Tibial artery (tissue), 4 donors: Measurements from ENCODE around the gene SSTR1.

Experiments
- DNase-seq, 2 donors: peaks; one replicate each; pipeline ENCODE4 v3.0.0-alpha.2; 2019
- H3K27ac ChIP-seq, 2 donors: fragments of 200-600 bp; sonication (generic) in 1 of 2; 1 replicate in 1 of 2; 2 replicates in 1 of 2; pipeline ENCODE4 v1.5.1; 2018 to 2019; ENCODE audit warnings: mild to moderate bottlenecking in 1 of 2
- H3K27me3 ChIP-seq, 2 donors: fragments of 200-600 bp; sonication (generic) in 1 of 2; one replicate each; pipeline versions ENCODE4 v1.5.1 to v1.6.0; 2016 to 2019
- H3K36me3 ChIP-seq, 3 donors: fragments of 200-600 bp; sonication (generic) in 2 of 3; one replicate each; pipeline ENCODE4 v1.5.1; 2016 to 2019; ENCODE audit warnings: mild to moderate bottlenecking in 2 of 3
- H3K4me1 ChIP-seq, 4 donors: fragments of 200-600 bp; sonication (generic) in 2 of 4; 1 replicate in 3 of 4; 2 replicates in 1 of 4; pipeline ENCODE4 v1.5.1; 2016 to 2019
- H3K4me3 ChIP-seq, 2 donors: fragments of 200-600 bp; sonication (generic) in 1 of 2; 1 replicate in 1 of 2; 2 replicates in 1 of 2; pipeline ENCODE4 v1.5.1; 2018 to 2019; ENCODE audit warnings: mild to moderate bottlenecking in 2 of 2
- H3K9me3 ChIP-seq, 3 donors: fragments of 200-600 bp; sonication (generic) in 1 of 3; one replicate each; pipeline ENCODE4 v1.5.1; 2016 to 2019
- intact Hi-C: fragments of 100-400 bp; cut with DNase I; formaldehyde crosslinking; loops from one replicate; pipeline ENCODE4 v1.15.0; 2023; ENCODE audit warnings: low total_unique reads
- TF ChIP-seq, protein P1 (sequence below), 2 experiments: fragments of 200-600 bp in 1 of 2; fragments of 450-650 bp in 1 of 2; IDR thresholded peaks; one replicate each; pipeline ENCODE4 v1.5.1; 2017 to 2019; ENCODE audit warnings: antibody characterized with exemption in 2 of 2, mild to moderate bottlenecking in 1 of 2, moderate library complexity in 1 of 2

Gene SSTR1

DNA sequence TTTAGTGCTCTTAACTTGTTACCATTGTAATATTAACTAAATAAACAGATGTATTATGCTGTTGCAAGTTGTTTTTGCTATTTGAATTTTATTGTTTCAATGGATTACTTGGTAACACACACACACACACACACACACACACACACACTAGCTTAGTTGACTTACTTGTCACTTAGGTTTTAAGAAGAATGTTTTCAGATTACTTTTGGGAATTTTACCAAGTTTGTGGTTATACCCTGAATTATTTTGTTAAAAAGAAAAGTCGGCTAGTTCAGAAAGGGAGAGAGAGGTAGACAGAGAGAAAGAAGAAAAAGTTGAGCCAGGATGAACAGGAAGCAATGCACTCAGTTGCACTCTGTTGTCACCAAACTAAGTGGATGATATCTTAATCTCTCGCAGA lies 5.3 kb downstream of the SSTR1 start:
- Histone ChIP-seq H3K4me1 (peaks cover 0 to 38% (median 33%) of the 10 kb centered on the region in 4 donors), H3K4me3 (no peak overlapping the region), H3K27ac (no peak overlapping the region), H3K36me3 (no peaks in the 10 kb centered on the region), H3K27me3 (peaks cover 0 to 38% of the 10 kb centered on the region in 2 donors), H3K9me3 (no peaks in the 10 kb centered on the region)
- intact Hi-C loops = no loop called here
- TF ChIP-seq, protein P1, sequence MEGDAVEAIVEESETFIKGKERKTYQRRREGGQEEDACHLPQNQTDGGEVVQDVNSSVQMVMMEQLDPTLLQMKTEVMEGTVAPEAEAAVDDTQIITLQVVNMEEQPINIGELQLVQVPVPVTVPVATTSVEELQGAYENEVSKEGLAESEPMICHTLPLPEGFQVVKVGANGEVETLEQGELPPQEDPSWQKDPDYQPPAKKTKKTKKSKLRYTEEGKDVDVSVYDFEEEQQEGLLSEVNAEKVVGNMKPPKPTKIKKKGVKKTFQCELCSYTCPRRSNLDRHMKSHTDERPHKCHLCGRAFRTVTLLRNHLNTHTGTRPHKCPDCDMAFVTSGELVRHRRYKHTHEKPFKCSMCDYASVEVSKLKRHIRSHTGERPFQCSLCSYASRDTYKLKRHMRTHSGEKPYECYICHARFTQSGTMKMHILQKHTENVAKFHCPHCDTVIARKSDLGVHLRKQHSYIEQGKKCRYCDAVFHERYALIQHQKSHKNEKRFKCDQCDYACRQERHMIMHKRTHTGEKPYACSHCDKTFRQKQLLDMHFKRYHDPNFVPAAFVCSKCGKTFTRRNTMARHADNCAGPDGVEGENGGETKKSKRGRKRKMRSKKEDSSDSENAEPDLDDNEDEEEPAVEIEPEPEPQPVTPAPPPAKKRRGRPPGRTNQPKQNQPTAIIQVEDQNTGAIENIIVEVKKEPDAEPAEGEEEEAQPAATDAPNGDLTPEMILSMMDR (IDR thresholded peaks at IDR 0.05) = no peak
- DNase-seq = no peak

GRCh38 chr14:38217553-38217952 lies 9.8 kb downstream of the SSTR1 start:
- TF ChIP-seq, protein P1 (IDR thresholded peaks at IDR 0.05) = no peak
- Histone ChIP-seq H3K27ac (no peak overlapping the region), H3K4me3 (no peak overlapping the region), H3K4me1 (no peaks in the 10 kb centered on the region), H3K36me3 (no peaks in the 10 kb centered on the region), H3K27me3 (no peaks in the 10 kb centered on the region), H3K9me3 (no peaks in the 10 kb centered on the region)
- DNase-seq = no peak
- intact Hi-C loops = no loop called here

- intact Hi-C loops = no loop called here
- Histone ChIP-seq H3K4me3 (no peak overlapping the region), H3K27ac (no peak overlapping the region), H3K27me3 (no peaks in the 10 kb centered on the region), H3K4me1 (no peaks in the 10 kb centered on the region), H3K36me3 (no peaks in the 10 kb centered on the region), H3K9me3 (no peaks in the 10 kb centered on the region)
- TF ChIP-seq, protein P1 (IDR thresholded peaks at IDR 0.05) = no peak
- DNase-seq = no peak
These were observed 13.4 kb downstream of the SSTR1 start for GRCh38 chr14:38221077-38221476.

DNA sequence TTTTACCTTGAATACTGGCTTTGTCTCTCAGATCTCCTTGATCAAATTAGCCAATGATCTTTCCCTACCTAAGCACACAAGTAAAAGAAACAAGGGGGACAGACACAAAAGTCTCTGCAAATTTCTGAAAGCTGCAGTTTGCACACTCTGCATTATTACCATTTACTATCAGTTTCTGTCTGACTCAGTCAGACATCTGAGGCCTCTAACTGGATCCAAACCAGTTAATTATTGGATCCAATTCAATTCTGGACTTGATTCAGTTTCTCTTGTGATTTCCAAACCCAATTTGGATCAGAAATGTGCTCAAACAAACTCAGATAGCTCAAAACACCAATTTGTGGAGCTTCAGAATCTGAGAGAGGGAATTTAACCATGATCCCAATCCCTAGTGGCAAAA lies 16.6 kb downstream of the SSTR1 start:
- no peaks in the 10 kb centered on the region for H3K27me3 ChIP-seq

GRCh38 chr14:38225946-38226345 lies 18.2 kb downstream of the SSTR1 start:
- Histone ChIP-seq H3K4me1 (no peaks in the 10 kb centered on the region), H3K27ac (no peak overlapping the region), H3K4me3 (no peak overlapping the region), H3K27me3 (no peaks in the 10 kb centered on the region), H3K36me3 (no peaks in the 10 kb centered on the region), H3K9me3 (no peaks in the 10 kb centered on the region)
- TF ChIP-seq, protein P1 (IDR thresholded peaks at IDR 0.05) = no peak
- DNase-seq = no peak
- intact Hi-C loops = no loop called here

More for the DNA sequence above, 16.6 kb downstream of the SSTR1 start:
- no peak for DNase-seq
- Histone ChIP-seq H3K27ac (no peak overlapping the region), H3K4me1 (no peaks in the 10 kb centered on the region), H3K9me3 (no peaks in the 10 kb centered on the region), H3K36me3 (no peaks in the 10 kb centered on the region), H3K4me3 (no peak overlapping the region)
- TF ChIP-seq, protein P1 (IDR thresholded peaks at IDR 0.05) = no peak
- intact Hi-C loops = no loop called here

DNA sequence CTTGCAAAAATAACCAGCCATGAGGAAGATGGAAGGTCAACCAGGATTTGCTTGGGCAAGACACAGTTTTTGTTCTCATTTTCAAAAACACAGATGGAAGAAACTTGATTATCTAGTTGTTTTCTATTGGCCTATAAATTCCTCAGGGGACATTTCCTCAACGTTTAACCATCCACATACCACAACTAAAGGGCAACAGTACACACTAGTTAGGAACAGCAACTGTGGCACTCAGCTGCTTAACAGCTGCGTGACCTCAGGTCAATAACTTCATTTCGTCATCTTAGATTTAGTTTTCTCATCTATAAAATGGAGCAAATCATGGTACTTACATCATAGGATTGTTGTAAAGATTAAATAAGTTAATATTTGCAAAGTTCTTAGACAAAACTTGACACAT lies 18.7 kb downstream of the SSTR1 start:
- Histone ChIP-seq H3K36me3 (no peaks in the 10 kb centered on the region), H3K27me3 (no peaks in the 10 kb centered on the region), H3K27ac (no peak overlapping the region), H3K9me3 (no peaks in the 10 kb centered on the region), H3K4me1 (no peaks in the 10 kb centered on the region), H3K4me3 (no peak overlapping the region)
- TF ChIP-seq, protein P1 (IDR thresholded peaks at IDR 0.05) = no peak
- intact Hi-C loops = no loop called here
- no peak for DNase-seq
